GM19035 (cell line): ENCODE data around the gene HID1.

Source experiments
- ATAC-seq: cut with Tn5 transposase; IDR thresholded peaks from one replicate; pipeline ENCODE4 v1.9.1; 2021; ENCODE audit not compliant: unreplicated experiment

Gene HID1

DNA sequence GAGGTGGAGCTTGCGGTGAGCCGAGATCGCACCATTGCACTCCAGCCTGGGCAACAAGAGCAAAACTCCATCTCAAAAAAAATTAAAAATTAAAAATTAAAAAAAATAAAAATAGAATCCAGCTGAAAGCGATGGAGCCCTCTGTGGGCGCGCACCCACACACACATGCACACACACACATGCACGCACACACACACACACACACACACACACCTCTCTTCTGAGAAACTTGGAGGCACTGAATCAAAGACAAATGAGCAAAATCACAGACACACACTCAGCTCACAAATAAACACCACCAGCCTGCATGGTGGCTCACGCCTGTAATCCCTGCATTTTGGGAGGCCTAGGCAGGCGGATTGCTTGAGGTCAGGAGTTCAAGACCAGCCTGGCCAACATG lies 69.5 kb downstream of the HID1 start:
- no peak for ATAC-seq

DNA sequence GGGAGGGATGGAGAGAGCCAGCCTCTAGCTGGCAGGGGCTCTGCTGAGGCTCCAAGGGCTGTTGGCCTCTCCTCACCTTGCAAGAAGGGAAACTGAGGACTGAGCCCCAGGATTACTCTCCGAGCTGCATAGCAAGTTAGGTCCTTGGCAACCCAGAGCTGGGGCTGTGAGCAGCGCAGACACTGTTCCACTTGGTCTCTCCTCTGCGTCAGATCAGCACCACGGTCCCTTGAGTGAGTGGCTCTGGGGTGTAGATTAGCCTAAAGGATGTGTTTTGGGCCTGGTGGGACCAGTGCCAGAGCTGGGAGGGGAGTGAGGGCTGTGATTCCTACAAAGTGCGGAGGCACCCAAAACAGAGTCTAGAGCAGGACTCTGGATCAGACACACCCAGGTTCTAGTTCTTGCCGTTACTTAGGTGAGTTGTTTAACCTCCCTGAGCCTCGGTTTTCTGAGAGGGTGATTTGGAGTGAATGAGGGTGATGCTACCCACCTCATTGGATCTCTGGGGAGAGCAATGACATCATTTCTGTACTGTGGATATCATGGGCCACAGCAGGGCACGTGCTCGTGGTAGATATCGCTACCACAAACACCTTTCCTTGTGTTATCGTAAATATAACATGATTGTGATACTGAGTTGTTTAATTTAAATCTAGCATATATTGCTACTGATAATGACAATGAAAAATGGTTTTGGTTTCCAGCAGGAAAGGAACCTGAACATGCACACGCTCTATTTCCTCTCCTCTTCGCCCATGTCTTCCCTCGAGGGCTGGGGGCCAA lies 71.0 kb downstream of the HID1 start:
- ATAC-seq, result no peak
